ENCODE data around the gene DCLK2. TPM values are rescaled to one million over a fixed set of nuclear protein-coding genes. Genes with fewer than 3 reads are reported as not detected.

Gene DCLK2
- total and polyA plus RNA-seq, 2 of the 8 experiments (the other 6 are each of a cell fraction or from before 2014, with no cell fraction given), result 0.32 to 0.37 TPM

DNA sequence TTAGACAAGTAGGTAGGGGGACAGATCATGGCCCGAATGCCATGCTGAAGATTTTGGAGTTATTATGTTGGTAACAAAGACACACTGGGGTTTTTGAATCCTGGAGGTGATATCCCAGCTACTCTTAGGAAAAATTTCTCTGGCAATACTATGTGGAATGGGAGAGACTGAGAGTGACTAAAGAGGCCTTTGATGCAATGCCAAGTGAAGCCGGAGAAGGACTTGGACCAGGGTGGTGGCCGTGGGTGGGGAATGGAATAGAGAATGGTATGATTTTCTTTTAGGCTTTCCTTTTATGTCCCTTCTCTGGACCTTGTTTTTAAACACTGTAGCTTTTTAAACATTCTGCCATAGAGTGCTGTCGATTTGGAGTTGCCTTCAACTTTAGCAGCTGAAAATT lies 141.6 kb downstream of the DCLK2 start (continued):
- TF ChIP-seq EP300 (IDR thresholded peaks at IDR 0.05; ENCODE audit: borderline replicate concordance in 1 of 2, low read depth in 2 of 2, low read length in 2 of 2) (no peak), ZNF274 (IDR thresholded peaks at IDR 0.05; ENCODE audit: borderline replicate concordance, extremely low read depth, low read length) (no peak), NANOG (IDR thresholded peaks at IDR 0.05; ENCODE audit: insufficient read depth, low read depth, low read length, poor library complexity, severe bottlenecking) (no peak), SP2 (IDR thresholded peaks at IDR 0.05; ENCODE audit: low read length) (no peak), BCL11A (IDR thresholded peaks at IDR 0.05; ENCODE audit: low read depth in 2 of 2, low read length in 2 of 2) (no peak)
